ENCODE measurements around the gene ZFHX3.
A peak's percentile ranks its signal among the peaks of the same experiment; 100 is the strongest.

The ZFHX3 gene

DNA sequence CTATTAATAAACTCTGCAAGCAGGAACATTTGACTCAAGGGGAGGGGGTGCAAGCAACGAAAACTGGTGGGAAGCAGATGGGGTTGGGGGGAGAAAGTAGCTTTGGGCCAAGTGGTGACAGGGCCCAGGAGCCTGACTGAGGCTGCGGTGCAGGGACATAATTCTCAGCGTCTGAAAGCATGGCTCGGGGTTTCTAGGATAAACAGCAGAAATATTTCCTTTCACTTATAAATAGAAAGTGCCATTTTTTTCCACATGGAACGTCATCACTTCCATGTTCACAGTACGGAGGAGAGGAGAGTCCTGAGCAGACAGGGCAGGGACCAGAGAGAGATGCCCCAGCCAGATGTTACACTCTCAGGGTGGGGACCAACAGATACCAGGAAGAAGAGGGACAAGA lies 197.1 kb downstream of the ZFHX3 start:
- H3K27me3 Mint-ChIP-seq (ENCODE audit: low read depth): no peaks in the 10 kb centered on the region
- H3K4me3 Mint-ChIP-seq: peak overlapping the region in 1 of 3 experiments; percentile 4
- no peaks in the 10 kb centered on the region for H3K9me3 Mint-ChIP-seq
- peaks cover 61% of the 10 kb centered on the region for H3K4me1 Mint-ChIP-seq
- TF ChIP-seq, protein P1, sequence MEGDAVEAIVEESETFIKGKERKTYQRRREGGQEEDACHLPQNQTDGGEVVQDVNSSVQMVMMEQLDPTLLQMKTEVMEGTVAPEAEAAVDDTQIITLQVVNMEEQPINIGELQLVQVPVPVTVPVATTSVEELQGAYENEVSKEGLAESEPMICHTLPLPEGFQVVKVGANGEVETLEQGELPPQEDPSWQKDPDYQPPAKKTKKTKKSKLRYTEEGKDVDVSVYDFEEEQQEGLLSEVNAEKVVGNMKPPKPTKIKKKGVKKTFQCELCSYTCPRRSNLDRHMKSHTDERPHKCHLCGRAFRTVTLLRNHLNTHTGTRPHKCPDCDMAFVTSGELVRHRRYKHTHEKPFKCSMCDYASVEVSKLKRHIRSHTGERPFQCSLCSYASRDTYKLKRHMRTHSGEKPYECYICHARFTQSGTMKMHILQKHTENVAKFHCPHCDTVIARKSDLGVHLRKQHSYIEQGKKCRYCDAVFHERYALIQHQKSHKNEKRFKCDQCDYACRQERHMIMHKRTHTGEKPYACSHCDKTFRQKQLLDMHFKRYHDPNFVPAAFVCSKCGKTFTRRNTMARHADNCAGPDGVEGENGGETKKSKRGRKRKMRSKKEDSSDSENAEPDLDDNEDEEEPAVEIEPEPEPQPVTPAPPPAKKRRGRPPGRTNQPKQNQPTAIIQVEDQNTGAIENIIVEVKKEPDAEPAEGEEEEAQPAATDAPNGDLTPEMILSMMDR (IDR thresholded peaks at IDR 0.05; ENCODE audit: unreplicated experiment in 3 of 3): no peak
- H3K36me3 Mint-ChIP-seq (ENCODE audit: low read depth): no peaks in the 10 kb centered on the region
- H3K27ac Mint-ChIP-seq: peak overlapping the region; percentile 35 to 75 (median 50)

DNA sequence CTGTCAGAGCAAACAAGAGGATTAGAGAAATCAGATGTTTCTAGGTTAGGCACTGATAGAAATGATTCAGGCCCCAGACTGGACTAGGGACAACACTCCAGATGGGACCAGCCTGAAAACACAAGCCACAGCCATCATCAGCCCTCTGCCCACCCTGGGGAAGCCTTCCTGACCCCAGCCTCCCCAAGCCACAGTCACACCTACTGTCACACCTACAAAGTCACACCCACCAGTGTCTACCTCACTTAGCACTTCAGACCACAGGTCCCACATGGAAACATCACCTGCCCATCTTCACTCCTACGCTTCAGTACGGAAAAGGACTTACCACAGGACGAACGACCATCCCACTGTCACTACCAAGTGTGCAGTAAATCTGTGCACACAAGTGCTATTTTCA lies 197.9 kb downstream of the ZFHX3 start:
- H3K4me3 Mint-ChIP-seq: no peak overlapping the region

DNA sequence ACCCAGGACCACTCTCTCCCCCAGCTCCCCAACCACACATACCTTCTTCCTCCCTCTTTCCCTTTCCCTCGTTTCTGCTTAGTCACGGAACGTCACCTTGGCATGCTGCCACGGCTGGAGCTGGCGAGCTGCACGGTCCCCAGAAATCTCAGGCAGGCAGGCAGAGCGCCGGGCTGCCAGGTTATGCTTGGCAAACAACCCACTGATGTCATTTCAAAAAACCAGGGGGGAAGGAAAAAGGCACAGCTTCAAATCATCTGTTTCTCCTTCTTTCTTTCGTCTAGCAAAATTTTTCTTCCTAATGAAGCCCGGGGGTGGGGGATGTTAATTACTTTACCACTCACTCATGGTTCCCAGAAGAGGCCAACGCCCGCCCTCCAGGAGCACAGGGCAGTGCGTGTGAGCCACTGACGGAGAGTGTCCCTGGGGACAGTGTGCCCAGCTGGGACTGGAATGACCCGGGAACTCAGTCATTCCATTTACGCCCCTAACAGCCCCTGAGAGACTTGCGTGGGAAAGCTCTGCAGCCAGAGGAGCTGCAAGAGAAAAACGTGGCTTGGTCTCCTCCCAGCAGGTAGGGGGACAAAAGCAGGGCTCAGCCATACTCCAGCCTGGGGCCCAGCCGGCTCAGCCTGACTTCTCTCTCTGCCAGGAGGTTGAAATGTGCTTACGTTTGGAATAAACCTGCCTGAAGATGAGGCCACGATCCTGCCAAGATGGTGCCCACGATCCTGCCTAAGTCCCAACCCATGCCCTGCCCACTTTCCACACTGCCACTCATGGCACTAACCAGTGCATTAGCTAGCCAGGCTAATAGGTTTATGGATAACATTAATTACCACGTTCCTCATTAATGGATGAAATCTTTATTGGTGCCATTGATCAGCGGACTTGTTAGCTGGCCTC lies 198.9 kb downstream of the ZFHX3 start:
- peak overlapping the region; percentile 24 to 58 (median 47) for H3K27ac Mint-ChIP-seq
- no peaks in the 10 kb centered on the region for H3K27me3 Mint-ChIP-seq (ENCODE audit: low read depth)
- H3K9me3 Mint-ChIP-seq: no peaks in the 10 kb centered on the region
- TF ChIP-seq, protein P1 (IDR thresholded peaks at IDR 0.05; ENCODE audit: unreplicated experiment in 3 of 3): no peak
- H3K4me1 Mint-ChIP-seq: peaks cover 71% of the 10 kb centered on the region
- peaks cover under 1% of the 10 kb centered on the region for H3K36me3 Mint-ChIP-seq (ENCODE audit: low read depth)
- no peak overlapping the region for H3K4me3 Mint-ChIP-seq

More for the DNA sequence above, 197.9 kb downstream of the ZFHX3 start:
- TF ChIP-seq, protein P1 (IDR thresholded peaks at IDR 0.05; ENCODE audit: unreplicated experiment in 3 of 3): no peak
- H3K27me3 Mint-ChIP-seq (ENCODE audit: low read depth): no peaks in the 10 kb centered on the region
- H3K4me1 Mint-ChIP-seq: peaks cover 67% of the 10 kb centered on the region
- no peaks in the 10 kb centered on the region for H3K36me3 Mint-ChIP-seq (ENCODE audit: low read depth)
- H3K9me3 Mint-ChIP-seq: no peaks in the 10 kb centered on the region
- H3K27ac Mint-ChIP-seq: peak overlapping the region; percentile 30 to 50 (median 45)

DNA sequence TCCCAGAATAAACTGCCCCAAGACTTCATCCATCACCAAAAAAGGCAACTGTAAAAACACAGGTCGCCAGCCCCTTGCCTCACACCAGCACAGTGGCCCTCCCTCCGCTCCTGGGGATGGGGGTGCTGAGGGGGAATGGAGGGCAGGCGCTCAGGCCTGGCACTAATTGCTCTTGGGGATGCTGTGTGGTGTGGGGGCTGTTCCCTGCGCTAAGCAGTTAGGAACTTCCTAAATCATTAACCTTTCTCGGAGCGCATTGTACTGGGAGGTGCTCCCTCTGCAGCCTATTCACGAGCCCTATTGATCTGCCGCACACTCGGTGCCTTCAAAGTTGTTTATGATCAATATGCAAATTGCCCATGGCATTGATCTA lies 199.9 kb downstream of the ZFHX3 start:
- no peak overlapping the region for H3K4me3 Mint-ChIP-seq
- TF ChIP-seq, protein P1 (IDR thresholded peaks at IDR 0.05; ENCODE audit: unreplicated experiment in 3 of 3): no peak
- H3K36me3 Mint-ChIP-seq (ENCODE audit: low read depth): peaks cover 3% of the 10 kb centered on the region
- H3K4me1 Mint-ChIP-seq: peaks cover 66% of the 10 kb centered on the region
- H3K9me3 Mint-ChIP-seq: no peaks in the 10 kb centered on the region
- no peaks in the 10 kb centered on the region for H3K27me3 Mint-ChIP-seq (ENCODE audit: low read depth)
- peak overlapping the region in 2 of 3 experiments; percentile 24 to 33 for H3K27ac Mint-ChIP-seq

DNA sequence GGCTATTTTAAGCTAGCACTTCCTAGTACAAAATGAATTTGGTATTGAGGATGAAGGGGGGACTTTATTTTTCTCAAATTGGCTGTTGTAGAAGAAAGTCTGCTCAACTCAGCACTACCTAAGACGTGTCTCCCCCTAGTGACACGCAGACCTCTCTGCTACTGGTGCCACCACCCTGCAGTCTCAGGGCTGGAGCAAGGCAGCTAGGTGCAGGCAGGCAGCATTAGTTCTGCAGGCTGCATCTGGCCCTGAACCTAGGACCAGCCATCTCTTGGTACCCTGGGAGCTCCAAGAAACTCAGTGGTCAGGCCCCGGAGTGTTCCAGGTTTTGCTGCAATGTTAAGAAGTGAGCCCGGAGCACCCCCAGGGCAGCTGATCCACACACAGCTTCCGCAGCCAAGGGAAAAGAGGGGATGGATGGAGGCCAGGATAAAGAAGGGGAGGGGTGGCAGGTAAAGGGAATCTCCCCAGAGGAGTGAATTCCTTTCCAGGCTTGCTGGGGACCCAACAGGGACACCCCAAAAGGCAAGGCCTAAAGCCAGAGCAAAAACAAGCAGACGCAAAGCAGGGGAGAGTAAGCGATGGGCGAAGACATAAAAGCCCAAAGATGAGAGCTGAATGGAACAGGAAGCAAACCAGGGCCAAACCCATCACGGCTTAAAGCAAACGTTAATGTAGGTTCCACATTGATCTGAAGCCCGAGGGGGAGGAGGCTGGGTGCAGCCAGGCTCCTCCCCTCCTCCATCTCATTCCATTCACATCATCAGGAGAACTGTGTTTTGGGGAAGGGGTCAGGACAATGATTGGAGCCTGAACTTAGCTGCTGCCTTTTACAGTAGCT lies 200.5 kb downstream of the ZFHX3 start:
- Mint-ChIP-seq H3K9me3 (no peaks in the 10 kb centered on the region), H3K27me3 (ENCODE audit: low read depth) (no peaks in the 10 kb centered on the region), H3K4me3 (peak overlapping the region in 1 of 3 experiments; percentile 29), H3K27ac (peak overlapping the region; percentile 4 to 12 (median 11)), H3K36me3 (ENCODE audit: low read depth) (peaks cover 3% of the 10 kb centered on the region), H3K4me1 (peaks cover 71% of the 10 kb centered on the region)
- TF ChIP-seq, protein P1 (IDR thresholded peaks at IDR 0.05; ENCODE audit: unreplicated experiment in 3 of 3): peak; percentile 25 to 49 (median 38)

All from nephron (organoid).